ENCODE data around the gene NEO1.

The NEO1 gene

DNA sequence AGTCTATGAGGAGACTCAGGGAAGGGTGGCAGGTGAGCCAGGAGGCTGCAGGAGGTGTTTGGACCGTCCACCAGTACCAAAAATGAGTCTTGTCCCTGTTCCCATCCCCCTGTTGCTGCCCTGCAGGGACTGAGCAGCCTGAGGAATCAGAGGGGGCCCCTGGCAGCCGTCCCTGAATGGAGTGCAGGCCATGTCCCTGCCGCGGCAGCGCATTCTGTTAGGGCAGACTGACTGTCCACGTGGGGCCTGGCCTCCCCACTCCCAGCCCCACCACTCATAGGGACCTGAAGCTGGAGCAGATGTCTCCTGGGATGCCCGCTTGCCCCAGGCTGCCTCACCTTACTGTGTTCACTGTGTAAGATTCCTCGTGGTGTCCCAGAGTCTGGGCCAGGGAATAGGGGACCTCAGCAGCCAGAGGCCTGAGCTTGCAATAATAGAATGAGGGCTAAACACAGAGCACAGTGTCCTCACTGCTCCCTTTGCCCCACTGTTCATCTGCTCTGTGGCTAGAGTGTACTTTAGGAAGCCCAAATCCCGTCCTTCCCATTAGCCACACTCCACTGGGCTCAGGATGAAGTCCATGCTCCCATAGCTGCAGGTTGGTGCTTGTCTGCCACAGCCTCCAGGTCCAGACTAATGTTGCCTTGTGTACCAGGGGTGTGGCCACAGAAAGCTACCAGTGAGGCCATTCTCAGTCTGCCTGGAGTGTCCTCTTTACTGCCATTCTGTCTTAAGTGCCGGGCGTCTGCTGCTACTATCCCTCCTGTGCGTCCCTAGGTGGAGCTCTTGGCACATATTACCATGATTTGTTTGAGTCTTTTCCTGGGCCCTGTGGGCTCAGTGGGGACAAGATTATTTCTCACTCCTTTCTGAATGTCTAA is 253.3 kb downstream of the NEO1 start:
- Histone ChIP-seq H3K27me3 (ENCODE audit: insufficient read depth, poor library complexity, severe bottlenecking) (no peaks in the 10 kb centered on the region), H3K4me3 (replicated peaks; ENCODE audit: insufficient read depth, low read length) (0 out of 2 replicates have a peak overlapping the region, but pooled peaks have one; percentile 1), H3K27ac (replicated peaks) (no peak overlapping the region)
- TF ChIP-seq, protein P1, sequence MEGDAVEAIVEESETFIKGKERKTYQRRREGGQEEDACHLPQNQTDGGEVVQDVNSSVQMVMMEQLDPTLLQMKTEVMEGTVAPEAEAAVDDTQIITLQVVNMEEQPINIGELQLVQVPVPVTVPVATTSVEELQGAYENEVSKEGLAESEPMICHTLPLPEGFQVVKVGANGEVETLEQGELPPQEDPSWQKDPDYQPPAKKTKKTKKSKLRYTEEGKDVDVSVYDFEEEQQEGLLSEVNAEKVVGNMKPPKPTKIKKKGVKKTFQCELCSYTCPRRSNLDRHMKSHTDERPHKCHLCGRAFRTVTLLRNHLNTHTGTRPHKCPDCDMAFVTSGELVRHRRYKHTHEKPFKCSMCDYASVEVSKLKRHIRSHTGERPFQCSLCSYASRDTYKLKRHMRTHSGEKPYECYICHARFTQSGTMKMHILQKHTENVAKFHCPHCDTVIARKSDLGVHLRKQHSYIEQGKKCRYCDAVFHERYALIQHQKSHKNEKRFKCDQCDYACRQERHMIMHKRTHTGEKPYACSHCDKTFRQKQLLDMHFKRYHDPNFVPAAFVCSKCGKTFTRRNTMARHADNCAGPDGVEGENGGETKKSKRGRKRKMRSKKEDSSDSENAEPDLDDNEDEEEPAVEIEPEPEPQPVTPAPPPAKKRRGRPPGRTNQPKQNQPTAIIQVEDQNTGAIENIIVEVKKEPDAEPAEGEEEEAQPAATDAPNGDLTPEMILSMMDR (IDR thresholded peaks at IDR 0.05; ENCODE audit: insufficient read depth, low read length): peak; percentile 65
- TF ChIP-seq POLR2AphosphoS5 (IDR thresholded peaks at IDR 0.05; ENCODE audit: low read depth): no peak
- peak in 1 of 2 experiments; percentile 70 for DNase-seq (ENCODE audit: low read depth in 1 of 2, low spot score in 1 of 2)

DNA sequence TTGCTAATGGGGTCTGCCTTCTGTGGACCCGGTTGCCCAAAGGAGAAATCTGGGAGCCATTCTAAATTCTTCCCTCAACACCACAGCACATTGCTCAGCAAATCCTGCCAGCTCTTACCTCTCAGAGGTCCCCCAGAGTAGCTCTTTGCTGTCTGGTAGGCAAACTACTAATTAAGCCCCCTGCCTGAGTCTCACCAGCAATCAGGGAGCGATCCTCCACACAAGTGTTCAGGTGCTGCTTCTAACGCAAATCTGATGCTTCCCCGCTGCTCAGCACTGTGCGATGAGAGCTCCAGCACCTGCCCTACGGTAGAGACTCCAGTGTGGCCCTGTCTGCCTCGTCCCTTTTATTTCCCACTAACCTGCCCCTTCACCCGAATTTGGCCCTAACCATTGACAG is 256.0 kb downstream of the NEO1 start:
- Histone ChIP-seq H3K27me3 (ENCODE audit: insufficient read depth, poor library complexity, severe bottlenecking) (no peaks in the 10 kb centered on the region), H3K4me3 (replicated peaks; ENCODE audit: insufficient read depth, low read length) (no peak overlapping the region), H3K27ac (replicated peaks) (no peak overlapping the region)
- TF ChIP-seq, protein P1 (IDR thresholded peaks at IDR 0.05; ENCODE audit: insufficient read depth, low read length): no peak
- TF ChIP-seq POLR2AphosphoS5 (IDR thresholded peaks at IDR 0.05; ENCODE audit: low read depth) (no peak), SPI1 (IDR thresholded peaks at IDR 0.05; ENCODE audit: borderline replicate concordance, low read depth) (no peak), GABPA (IDR thresholded peaks at IDR 0.05; ENCODE audit: low read depth) (no peak)
- TF ChIP-seq, protein P2, sequence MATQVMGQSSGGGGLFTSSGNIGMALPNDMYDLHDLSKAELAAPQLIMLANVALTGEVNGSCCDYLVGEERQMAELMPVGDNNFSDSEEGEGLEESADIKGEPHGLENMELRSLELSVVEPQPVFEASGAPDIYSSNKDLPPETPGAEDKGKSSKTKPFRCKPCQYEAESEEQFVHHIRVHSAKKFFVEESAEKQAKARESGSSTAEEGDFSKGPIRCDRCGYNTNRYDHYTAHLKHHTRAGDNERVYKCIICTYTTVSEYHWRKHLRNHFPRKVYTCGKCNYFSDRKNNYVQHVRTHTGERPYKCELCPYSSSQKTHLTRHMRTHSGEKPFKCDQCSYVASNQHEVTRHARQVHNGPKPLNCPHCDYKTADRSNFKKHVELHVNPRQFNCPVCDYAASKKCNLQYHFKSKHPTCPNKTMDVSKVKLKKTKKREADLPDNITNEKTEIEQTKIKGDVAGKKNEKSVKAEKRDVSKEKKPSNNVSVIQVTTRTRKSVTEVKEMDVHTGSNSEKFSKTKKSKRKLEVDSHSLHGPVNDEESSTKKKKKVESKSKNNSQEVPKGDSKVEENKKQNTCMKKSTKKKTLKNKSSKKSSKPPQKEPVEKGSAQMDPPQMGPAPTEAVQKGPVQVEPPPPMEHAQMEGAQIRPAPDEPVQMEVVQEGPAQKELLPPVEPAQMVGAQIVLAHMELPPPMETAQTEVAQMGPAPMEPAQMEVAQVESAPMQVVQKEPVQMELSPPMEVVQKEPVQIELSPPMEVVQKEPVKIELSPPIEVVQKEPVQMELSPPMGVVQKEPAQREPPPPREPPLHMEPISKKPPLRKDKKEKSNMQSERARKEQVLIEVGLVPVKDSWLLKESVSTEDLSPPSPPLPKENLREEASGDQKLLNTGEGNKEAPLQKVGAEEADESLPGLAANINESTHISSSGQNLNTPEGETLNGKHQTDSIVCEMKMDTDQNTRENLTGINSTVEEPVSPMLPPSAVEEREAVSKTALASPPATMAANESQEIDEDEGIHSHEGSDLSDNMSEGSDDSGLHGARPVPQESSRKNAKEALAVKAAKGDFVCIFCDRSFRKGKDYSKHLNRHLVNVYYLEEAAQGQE (IDR thresholded peaks at IDR 0.05; ENCODE audit: insufficient replicate concordance, low read depth): no peak
- no peak for DNase-seq (ENCODE audit: low read depth in 1 of 2, low spot score in 1 of 2)

DNA sequence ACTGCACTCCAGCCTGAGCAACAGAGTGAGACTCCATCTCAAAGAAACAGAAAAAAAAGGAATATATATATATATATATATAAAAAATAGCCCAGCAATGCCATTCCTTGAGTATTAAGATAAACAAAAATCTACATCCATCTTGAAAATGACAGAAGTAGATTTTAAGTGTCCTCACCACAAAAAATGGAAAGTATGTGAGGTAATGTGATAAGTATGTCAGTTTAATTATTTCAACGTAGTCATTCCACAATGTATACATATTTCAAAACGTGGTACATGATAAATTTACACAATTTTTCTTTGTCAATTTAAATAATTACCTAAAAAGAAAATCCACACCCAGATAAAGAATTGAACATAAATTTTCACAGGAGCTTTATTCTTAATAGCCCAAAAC is 261.6 kb downstream of the NEO1 start:
- no peak for TF ChIP-seq POLR2AphosphoS5 (IDR thresholded peaks at IDR 0.05; ENCODE audit: low read depth)
- TF ChIP-seq, protein P2 (IDR thresholded peaks at IDR 0.05; ENCODE audit: insufficient replicate concordance, low read depth): no peak
- no peak for TF ChIP-seq SPI1 (IDR thresholded peaks at IDR 0.05; ENCODE audit: borderline replicate concordance, low read depth)
- TF ChIP-seq GABPA (IDR thresholded peaks at IDR 0.05; ENCODE audit: low read depth): no peak
- TF ChIP-seq, protein P1 (IDR thresholded peaks at IDR 0.05; ENCODE audit: insufficient read depth, low read length): no peak
- no peak overlapping the region for H3K4me3 ChIP-seq (replicated peaks; ENCODE audit: insufficient read depth, low read length)
- H3K27ac ChIP-seq (replicated peaks): no peak overlapping the region
- H3K27me3 ChIP-seq (ENCODE audit: insufficient read depth, poor library complexity, severe bottlenecking): peaks cover 4% of the 10 kb centered on the region
- DNase-seq (ENCODE audit: low read depth in 1 of 2, low spot score in 1 of 2): no peak
